NCI-H2196 treated with DMSO at 0.1 percent for 48 hours (cell line): ENCODE data around the gene EFS.
"Not testable (repeated sequence)": the region's sequence is repeated elsewhere in the genome, so short reads cannot be mapped to it uniquely, and the experiment has no call there.

Experiments
- DNase-seq: peaks from one replicate; lab custom pipeline; 2025; ENCODE audit not compliant: unreplicated experiment; lab: John Stamatoyannopoulos, UW

Gene EFS

DNA sequence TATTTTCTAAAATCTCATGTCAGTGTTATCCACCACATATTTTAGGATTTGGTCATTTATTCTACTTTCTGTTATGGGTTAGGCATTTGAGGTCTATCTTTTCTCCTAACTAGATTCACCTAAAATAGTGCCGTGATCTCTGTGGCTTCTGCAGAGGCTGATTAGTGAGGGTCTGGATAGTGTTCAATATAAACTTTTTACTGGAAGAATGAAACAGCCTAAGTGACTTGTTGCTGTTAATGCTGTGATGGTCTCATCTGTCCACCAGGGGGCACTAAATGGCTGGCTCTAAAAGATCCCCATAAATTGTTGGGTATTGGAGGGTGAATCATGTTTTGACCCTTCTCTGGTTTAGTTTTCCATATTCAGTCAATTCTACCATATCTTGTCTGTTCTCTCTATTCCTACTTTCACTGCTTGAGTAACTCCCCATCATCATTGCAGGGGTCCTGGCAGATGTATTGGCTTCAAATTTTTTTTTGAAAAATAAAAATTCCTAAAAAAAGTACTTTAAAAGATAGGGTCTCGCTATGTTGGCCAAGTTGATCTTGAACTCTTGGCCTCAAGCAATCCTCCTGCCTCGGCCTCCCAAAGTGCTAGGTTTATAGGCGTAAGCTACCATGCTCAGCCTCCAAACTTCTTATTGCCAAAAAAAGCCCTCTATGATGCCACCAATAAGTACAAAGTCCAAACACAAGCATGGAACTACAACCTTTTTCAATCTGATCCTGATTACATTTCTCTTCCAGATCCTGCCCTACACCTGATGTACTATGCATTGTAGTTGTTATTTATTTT is 36.8 kb downstream of the EFS start:
- peak; percentile 27 for DNase-seq

DNA sequence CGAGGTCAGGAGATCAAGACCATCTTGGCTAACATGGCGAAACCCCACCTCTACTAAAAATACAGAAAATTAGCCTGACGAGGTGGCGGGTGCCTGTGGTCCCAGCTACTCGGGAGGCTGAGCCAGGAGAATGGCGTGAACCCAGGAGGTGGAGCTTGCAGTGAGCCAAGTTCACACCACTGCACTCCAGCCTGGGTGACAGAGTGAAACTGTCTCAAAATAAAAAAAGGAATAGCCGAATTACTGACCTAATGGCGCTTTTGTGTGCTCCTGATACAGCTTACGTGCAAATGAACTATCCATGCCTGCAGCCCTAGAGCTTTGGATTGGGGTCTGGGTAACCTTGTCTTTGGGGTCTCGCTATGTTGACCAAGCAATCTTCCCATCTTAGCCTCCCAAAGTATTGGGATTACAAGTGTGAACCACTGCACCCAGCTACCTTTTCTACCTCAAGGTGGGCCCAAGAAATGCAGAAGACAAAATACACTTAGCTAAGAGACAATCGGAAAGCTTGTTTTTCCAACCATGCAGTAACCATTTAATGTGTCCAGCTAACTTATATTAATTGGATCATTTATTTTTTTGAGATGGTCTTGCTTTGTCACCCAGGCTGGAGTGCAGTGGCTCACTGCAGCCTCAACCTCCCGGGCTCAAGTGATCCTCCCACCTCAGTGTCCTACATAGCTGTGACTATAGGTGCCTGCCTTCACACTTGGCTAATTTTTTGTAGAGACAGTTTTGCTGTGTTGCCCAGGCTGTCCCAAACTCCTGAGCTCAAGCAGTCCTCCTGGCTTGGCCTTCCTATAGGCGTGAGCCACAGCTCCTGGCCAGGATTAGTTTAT is 38.3 kb downstream of the EFS start:
- DNase-seq: no peak

DNA sequence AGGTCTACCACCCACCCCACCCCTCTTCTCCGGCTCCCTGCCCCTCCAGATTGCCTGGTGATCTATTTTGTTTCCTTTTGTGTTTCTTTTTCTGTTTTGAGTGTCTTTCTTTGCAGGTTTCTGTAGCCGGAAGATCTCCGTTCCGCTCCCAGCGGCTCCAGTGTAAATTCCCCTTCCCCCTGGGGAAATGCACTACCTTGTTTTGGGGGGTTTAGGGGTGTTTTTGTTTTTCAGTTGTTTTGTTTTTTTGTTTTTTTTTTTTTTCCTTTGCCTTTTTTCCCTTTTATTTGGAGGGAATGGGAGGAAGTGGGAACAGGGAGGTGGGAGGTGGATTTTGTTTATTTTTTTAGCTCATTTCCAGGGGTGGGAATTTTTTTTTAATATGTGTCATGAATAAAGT is 39.2 kb downstream of the EFS start:
- not testable (repeated sequence) for DNase-seq

DNA sequence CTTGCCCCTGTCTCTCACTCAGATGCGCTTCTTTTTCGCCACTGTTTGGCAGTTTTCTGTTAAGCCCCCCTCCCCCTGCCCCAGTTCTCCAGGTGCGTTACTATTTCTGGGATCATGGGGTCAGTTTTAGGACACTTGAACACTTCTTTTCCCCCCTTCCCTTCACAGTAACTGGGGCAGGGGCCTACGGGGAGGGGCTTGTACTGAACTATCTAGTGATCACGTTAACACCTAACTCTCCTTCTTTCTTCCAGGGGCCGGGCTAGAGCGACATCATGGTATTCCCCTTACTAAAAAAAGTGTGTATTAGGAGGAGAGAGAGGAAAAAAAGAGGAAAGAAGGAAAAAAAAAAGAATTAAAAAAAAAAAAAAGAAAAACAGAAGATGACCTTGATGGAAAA is 40.0 kb downstream of the EFS start:
- no peak for DNase-seq

GRCh38 chr14:23324455-23324846 is 40.5 kb downstream of the EFS start:
- no peak for DNase-seq

- DNase-seq: no peak
These were observed 41.0 kb downstream of the EFS start for GRCh38 chr14:23323838-23324454.

DNA sequence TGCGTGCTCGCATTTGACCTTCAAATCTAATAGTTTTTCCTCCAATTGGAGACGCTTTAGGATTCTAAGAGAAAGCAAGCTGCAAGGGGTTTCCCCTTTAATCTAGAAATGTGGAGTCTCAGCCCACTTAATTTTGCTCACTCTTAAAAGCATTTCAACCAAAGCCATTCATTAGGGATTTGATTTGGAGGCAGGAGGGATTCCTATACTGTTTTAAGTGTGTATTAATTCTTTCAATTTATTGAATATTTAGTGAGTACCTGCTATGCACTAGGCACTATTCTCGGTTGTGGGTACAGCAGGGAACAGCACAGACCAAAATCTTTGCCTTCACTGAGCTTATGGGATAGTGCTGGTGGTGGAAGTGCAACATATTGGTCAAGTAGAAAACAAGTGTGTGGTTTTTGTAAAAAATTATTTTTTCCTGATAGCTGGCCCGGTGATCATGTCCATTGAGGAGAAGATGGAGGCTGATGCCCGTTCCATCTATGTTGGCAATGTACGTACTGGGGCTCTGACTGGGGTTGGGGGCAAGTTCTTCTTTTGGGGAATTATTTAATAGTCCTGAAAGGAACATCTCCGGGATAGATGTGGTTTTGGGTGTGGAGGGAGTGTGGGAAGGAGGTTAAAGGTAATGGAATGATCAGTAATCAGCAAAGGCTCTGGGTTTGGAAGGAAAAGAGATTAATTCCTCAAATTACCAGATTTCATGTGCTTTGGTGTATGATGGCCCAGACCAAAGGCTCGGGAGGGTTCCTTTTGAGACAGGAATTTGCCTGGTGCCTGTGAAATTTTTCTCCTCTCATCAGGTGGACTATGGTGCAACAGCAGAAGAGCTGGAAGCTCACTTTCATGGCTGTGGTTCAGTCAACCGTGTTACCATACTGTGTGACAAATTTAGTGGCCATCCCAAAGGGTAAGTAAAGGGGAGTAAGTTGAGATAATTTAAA is 42.1 kb downstream of the EFS start:
- DNase-seq: no peak

DNA sequence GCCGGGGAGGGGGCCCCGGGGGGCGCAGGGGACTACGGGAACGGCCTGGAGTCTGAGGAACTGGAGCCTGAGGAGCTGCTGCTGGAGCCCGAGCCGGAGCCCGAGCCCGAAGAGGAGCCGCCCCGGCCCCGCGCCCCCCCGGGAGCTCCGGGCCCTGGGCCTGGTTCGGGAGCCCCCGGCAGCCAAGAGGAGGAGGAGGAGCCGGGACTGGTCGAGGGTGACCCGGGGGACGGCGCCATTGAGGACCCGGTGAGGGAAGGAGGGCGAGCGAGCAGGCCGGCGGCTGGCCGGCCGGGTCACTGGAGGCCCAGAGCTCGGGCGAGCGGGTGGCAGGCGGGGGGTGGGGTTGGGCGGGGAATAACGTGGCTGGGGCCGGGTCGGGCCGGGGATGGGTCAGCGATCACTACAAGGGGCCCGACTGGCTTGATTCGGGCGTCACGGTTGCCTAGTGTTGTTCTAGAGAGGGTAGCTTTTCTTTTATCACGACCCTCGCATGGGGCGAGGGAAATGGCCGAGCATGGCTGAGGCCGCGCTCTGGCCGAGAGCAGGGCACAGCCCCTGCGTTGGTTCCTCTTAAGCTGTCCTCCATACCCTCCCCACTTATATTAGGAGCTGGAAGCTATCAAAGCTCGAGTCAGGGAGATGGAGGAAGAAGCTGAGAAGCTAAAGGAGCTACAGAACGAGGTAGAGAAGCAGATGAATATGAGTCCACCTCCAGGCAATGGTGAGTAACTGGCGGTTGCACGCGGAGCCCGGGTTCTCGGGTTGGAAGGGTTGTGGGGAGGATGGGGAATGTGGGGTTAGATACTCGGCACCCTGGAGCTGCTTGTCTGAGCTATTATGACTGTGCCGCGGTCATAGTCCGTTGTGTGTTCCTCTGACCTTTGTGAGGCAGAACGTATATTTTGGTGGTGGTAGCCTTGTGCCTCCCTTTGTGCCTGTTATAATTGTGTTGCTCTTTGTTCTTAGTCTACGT is 43.1 kb downstream of the EFS start:
- DNase-seq: no peak

- peak; percentile 99 for DNase-seq
These were observed 44.1 kb downstream of the EFS start, which contains the start of gene PABPN1 for GRCh38 chr14:23320584-23321571. Gene PABPN1, plus strand, starts transcription at chr14:23321457. Its CDS starts 13 bp downstream, at chr14:23321470.

DNA sequence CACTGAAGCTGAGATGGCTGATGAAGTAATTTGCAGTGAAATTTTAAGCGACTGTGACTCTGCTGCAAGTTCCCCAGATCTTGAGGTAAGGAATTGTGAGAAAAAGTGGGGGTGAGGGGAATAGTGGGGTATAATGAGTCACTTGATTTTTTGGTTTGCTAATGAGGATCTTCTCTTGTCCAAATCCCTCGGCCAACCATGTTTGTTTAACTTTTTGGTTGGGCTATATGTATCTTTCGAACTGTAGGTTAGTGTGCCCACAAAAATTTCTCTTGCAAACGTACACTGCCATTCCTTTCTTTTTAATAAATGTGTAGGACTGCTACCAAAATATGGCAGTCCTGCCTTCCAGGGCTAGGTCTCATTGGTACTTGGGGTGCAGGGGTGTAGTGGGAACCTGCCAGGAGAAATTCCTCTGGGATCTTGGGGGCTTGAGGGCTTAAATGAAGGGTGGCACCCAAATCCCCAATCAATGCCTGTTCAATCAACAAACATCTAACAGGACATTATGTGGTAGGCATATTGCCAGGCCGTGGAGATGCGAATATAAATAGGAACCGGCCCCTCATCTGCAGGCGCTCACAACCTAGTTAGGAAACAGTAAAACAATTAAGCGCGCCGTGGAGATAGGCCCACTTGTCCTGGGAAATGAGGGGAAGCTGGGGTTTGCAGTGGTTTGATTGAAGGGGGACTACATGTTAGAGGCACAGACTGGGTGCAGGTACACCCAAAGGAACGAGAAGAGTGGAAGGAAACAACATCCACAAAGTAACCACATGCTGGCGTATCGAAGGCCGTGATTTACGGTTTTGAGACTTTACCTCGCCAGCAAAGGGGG is 45.0 kb downstream of the EFS start:
- DNase-seq: no peak

- DNase-seq: no peak
These were observed 48.7 kb downstream of the EFS start for GRCh38 chr14:23316300-23316699.

- no peak for DNase-seq
These were observed 54.4 kb downstream of the EFS start for GRCh38 chr14:23310546-23310945.

DNA sequence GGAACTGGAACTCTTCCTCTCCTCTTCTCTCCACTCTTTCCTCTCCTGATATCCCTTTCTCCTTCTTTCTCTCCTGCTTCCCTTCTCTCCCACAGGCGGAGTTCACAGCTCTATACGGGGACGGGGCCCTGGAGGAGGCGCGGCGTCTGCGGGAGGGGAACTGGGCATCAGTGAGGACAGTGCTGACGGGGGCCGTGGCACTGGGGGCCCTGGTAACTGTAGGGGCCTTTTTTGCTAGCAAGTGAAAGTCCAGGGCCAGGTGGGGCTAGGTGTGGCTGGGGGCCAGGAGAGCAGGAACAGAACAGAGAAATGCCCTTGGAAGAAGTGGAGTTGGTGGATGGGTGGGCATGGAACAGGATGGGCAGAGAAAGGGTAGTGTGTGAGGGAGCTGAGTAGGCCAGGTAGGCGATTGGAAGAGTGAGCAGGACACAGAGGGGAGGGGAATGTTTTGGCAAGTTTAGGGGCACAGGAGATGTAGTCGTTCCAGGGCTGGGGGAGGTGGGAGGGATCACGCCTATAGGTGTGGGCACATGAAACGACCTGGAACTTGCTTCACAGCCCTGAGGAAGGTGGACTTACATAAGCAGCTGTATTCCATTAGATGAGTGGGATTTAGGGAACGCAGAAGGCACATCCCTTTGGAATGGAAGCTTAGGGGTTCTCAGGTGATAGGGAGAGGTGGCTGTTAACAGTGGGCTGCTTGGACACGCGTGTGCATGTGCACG is 56.1 kb downstream of the EFS start:
- DNase-seq: no peak

DNA sequence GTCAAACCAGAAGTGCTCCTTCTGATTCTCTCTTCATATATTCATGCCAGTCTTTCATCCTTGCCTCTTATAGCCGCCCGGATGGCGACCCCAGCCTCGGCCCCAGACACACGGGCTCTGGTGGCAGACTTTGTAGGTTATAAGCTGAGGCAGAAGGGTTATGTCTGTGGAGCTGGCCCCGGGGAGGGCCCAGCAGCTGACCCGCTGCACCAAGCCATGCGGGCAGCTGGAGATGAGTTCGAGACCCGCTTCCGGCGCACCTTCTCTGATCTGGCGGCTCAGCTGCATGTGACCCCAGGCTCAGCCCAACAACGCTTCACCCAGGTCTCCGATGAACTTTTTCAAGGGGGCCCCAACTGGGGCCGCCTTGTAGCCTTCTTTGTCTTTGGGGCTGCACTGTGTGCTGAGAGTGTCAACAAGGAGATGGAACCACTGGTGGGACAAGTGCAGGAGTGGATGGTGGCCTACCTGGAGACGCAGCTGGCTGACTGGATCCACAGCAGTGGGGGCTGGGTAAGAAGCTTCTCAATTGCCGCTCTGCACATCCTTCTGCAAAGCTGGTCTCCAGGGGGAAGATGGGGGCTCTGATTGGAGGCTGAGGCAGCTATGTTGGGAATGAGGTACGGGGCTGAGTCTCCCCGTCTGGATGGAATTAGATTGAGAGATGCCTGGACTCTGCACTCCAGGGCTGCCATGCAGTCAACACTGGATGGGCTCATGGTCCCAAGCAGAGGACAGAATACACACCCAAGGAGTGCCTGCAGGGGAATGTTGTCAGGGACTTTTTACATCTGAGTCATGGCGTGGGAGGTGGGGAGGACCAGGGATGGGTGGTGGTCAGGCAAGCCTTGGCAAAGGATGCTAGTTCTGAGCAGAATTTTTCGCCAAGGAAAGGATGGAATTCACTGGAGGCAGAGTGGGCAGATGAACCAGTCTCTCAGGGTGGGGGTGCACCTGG is 57.0 kb downstream of the EFS start:
- DNase-seq: no peak

GRCh38 chr14:23307146-23307530 is 57.8 kb downstream of the EFS start:
- no peak for DNase-seq
